ENCODE measurements around the gene TIMM21.

- TF ChIP-seq HDGF (IDR thresholded peaks at IDR 0.05; ENCODE audit: borderline replicate concordance) (no peak), ELF4 (IDR thresholded peaks at IDR 0.05) (no peak), SP1 (IDR thresholded peaks at IDR 0.05) (no peak), FOXK2 (IDR thresholded peaks at IDR 0.05) (no peak), SUZ12 (IDR thresholded peaks at IDR 0.05) (no peak), L3MBTL2 (conservative IDR thresholded peaks at IDR 0.05) (no peak), ARNT (IDR thresholded peaks at IDR 0.05) (no peak), CTBP1 (IDR thresholded peaks at IDR 0.05; ENCODE audit: borderline replicate concordance) (no peak), TARDBP (IDR thresholded peaks at IDR 0.05) (no peak), BHLHE40 (IDR thresholded peaks at IDR 0.05; ENCODE audit: borderline replicate concordance) (no peak)
Observed at GRCh38 chr18:74153377-74153776, 5.1 kb downstream of the TIMM21 start.
